HG03159 (cell line): ENCODE measurements around the gene RFXANK.
"Not testable (repeated sequence)": the region's sequence is repeated elsewhere in the genome, so short reads cannot be mapped to it uniquely, and the experiment has no call there.

Experiments
- ATAC-seq: cut with Tn5 transposase; IDR thresholded peaks from one replicate; pipeline ENCODE4 v1.9.1; 2021; ENCODE audit warnings: mild to moderate bottlenecking, moderate library complexity; ENCODE audit not compliant: unreplicated experiment

RFXANK gene

DNA sequence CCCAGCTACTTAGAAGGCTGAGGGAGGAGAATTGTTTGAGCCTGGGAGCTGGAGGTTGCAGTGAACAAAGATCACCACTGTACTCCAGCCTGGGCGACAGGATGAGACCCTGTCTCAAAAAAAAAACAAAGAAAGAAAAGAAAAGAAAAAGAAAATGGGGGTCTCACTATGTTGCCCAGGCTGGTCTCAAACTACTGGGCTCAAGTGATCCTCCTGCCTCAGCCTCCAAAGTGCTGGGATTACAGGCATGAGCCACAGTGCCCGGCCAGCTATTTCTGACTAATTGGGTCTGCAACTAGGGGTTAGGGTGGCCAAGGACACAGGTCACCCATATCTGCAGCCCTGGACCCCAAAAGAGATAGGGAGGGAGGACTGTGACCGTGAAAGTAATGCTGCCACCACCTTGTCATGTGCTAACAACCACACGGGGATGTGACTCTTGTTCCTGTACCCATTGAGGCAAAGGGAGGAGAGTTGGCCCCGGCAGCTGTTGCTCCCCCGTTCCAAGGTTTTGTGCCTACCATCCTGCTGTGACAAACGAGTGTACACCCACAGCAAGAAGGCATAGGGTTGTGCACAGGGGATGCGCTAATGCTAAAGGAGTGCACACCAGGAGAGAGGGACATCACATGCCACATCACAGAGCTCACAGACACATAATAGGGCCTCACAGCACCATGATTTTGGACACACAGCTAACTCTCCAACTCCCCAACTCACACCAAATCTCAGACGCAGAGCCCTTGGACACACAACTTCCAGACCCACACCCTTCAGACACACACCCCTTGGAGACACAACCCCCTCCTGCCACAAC is 22.6 kb upstream of the RFXANK start:
- ATAC-seq = no peak

DNA sequence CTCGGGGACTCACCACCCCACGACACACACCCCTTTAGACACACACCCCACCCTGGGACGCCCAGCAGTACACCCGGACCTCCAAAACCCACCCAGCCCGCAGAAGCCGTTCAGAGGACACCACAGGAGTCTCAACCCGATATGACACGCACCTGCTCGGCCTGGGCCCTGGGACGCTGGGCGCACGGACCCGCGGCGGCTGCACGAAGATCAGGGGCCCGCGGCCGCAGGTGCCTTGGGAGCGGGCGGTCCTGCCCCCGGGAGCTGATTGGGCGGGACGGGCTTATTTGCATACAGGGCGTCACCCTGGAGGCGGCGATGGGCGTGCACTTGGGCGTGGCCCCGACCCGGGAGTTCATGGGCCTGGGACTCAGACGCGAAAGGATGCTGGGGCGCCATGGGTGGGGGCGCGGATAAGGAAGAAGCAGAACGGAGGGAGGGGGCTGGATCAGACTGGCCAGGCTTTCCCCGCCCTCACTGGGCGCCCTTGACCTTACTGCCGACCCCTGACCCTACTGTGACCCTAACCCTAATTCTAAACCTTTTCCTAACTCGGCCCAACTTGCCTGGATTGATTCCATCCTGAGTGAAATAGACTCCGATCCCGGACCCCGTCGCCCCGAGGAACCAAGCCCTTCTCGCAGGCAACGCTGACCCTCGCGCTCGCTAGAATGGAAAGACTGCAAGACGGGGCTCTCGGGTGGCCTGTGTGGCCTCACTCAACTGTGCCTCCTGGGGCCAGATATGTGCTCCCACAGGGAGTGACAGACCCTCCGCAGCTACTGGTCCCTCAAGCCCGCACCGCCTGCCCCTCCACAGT is 21.8 kb upstream of the RFXANK start, which contains the start of gene MEF2B:
TSS of gene MEF2B (minus strand) at position 211 of the 820 bp plus-strand sequence. CDS start 19,528 bp downstream, outside the sequence.
- ATAC-seq = peak; percentile 85

GRCh38 chr19:19170873-19171672 is 21.0 kb upstream of the RFXANK start:
- ATAC-seq = no peak

DNA sequence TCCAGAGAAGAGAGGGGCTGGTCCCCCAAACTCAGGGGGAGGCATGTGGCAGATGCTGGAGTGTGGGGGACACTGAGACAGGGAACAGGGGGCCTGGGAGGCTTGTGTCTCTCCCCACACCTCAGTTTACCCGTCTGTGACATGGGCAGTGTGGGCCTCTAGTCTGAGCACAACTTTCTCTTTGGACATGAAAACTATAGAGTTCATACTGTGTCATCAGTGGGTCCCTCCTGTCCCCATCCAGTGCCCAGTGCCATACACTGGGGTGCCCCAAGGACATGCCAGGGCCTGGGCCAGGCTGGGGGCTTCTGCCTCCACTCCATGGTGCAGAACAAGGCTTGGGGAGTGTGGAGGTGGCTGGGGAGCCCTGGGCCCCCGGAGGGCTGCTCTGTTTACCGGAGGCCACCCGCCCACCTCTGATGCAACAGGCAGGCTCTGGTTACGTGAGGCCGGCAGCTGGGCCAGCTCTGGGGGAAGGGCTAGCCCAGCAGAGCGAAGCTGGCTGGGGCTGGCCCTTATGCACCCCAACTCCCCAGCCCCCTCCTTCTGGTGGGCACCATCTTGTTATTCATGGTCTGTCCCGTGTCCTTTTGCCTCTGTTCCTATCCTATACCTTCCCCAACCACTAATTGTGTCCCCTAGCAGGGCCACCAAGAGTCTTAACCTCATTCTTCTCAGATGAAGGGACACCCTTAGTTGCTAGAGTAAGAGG is 20.1 kb upstream of the RFXANK start:
- no peak for ATAC-seq

DNA sequence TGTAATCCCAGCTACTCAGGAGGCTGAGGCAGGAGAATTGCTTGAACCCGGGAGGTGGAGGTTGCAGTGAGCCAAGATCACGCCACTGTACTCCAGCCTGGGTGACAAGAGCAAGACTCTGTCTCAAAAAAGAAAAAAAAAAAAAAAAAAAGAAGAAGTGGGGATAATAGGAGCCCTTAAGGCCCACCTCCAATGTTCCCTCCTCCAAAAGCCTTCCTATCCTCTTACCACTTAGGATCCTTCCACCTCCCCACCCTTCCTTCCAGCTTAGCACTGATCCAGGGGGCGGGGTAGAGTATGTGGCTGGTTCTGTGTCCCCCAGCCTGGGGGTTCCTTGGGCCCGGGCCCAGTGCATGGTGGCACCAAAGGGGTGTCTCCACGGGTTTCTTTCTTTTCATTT is 18.8 kb upstream of the RFXANK start:
- not testable (repeated sequence) for ATAC-seq

DNA sequence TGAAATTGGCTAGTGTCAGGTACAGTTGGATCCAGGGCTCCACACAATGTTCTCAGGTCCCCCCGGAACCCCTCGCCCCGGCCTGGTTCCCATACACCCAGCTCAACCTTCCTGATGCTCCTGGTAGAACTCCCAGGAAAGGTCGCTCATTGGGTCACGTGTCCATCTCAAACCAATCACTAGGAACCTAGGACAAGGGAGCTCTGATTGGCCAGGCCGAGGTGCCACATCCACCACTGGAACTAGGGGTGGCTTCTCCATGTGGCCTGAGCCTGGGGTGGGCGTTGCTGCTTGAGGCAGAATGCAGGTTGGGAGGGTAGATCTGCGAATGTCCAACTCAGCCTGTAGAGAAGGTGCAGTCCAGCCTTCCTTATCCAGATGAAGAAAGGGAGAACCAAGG is 15.1 kb upstream of the RFXANK start:
- no peak for ATAC-seq

DNA sequence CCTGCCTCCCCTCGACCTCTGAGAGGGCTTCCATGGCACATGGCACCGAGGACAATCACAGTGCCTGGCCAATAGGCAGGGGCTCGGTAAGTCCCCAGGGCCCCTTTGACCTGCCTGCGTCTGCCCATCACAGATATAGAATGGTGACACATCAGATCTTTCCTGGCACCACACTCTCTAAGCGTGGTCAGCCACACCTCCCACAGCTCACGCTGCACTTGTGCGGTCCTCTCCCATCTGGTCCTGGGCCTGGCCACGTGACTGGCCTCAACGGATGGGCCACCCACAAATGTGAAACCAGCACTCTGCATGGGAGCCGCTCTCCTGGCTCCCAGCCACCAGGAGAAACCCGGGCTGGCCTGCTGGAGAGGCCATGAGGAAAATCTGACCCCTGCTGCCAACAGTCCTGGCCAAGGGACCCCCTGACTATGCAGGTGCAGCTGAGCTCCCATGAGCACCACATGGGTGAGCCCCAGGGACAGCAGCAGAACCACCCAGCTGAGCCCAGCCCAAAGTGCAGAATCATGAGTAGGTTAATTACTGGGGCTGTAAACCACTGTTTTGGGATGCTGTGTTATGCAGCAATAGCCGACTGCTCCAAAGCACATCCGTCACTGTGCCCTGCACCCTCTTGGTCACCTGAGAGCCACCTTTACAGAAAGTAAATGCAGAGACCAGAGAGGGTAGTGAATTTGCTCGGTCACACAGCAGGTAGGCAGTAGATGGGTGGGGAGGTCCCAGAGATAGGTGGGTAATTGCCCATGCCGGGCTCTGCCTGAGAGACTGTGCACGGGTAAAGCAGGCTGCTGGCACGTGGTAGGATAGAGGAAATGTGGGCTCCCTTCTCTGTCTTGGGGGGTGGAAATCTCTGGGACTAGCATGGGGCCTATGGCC is 12.3 kb upstream of the RFXANK start:
- ATAC-seq = no peak

GRCh38 chr19:19181488-19181998 is 10.5 kb upstream of the RFXANK start:
- ATAC-seq = no peak

DNA sequence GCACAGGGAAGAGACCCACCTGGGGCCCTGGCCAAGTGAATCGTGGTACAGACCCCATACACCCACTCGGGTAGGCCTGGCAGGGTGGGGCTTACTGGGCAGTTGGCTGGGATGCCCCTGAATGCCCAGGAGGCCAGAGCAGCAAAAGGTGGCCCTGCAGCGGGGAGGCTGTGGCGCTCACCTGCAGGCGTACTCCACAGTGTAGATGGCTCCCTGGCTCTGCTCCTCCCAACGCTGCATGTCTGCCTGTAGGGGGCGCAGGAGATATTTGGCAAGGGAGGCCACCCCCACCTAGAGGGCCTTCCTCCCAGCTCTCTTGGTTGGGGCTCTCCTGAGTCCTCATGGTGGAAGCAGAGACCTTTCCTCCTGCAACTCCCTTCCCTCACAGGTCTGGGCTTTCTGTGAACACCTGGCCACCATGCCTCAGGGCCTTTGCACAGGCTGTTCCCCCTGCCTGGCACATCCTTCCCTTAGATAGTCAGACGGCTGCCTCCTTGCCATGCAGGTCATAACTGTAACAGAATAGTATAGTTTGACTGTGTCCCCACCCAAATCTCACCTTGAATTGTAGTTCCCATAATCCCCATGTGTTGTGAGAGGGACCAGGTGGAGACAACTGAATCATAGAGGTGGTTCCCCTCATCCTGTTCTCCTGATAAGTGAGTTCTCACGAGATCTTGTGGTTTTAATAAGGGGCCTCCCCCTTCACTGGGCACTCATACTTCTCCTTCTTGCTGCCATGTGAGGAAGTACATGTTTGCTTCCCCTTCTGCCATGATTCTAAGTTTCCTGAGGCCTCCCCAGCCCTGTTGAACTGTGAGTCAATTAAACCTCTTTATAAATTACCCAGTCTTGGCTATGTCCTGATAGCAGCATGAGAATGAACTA is 6.0 kb upstream of the RFXANK start:
- ATAC-seq = no peak

- ATAC-seq = no peak
Measured at GRCh38 chr19:19186742-19187141, 5.3 kb upstream of the RFXANK start.

DNA sequence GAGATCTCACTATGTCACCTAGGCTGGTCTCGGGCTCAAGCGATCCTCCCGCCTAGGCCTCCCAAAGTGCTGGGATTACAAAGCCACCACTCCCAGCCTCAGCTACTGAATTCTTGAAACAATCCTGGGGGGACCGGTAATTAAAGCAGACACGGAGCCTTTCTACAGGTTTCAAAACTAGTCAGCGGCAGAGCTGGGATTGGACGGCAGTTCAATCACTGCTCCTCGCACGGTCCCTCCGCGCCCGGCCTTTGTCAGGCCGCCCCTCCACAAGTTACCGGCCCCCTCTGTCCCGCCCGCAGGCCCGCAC is 335 bp upstream of the RFXANK start:
- peak; percentile 1 for ATAC-seq

- peak; percentile 5 for ATAC-seq
Measured at GRCh38 chr19:19192910-19193423, 909 bp downstream of the RFXANK start.

DNA sequence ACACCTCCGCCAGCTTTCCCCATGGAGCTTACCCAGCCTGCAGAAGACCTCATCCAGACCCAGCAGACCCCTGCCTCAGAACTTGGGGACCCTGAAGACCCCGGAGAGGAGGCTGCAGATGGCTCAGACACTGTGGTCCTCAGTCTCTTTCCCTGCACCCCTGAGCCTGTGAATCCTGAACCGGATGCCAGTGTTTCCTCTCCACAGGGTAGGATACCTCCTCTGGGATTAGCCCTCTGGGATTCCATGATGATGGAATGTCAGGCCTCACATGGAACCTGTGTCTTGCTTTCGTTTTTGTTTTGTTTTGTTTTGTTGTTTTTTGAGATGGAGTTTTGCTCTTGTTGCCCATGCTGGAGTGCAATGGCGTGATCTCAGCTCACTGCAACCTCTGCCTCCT is 1.9 kb downstream of the RFXANK start:
- ATAC-seq = no peak

- ATAC-seq = no peak
Measured at GRCh38 chr19:19201697-19202630, 9.9 kb downstream of the RFXANK start.

GRCh38 chr19:19202707-19203011 is 10.6 kb downstream of the RFXANK start:
- ATAC-seq = no peak

GRCh38 chr19:19203012-19203856 is 11.2 kb downstream of the RFXANK start, which contains the start of gene NR2C2AP:
Gene NR2C2AP (minus strand): TSS chr19:19203414. CDS start chr19:19203060, 354 bp downstream.
- ATAC-seq = peak; percentile 82
